ENCODE data around the gene MELTF. TPM values are rescaled to one million over a fixed set of nuclear protein-coding genes. Genes with fewer than 3 reads are reported as not detected.
A peak's percentile ranks its signal among the peaks of the same experiment; 100 is the strongest.

Gene MELTF
- total and polyA plus RNA-seq, 9 of the 15 experiments (the other 6 are each of a cell fraction or from before 2014, with no cell fraction given), result 0.35 to 10.5 (median 4.5) TPM

GRCh38 chr3:196969660-196970546 lies 59.7 kb downstream of the MELTF start (continued):
- TF ChIP-seq, protein P1, sequence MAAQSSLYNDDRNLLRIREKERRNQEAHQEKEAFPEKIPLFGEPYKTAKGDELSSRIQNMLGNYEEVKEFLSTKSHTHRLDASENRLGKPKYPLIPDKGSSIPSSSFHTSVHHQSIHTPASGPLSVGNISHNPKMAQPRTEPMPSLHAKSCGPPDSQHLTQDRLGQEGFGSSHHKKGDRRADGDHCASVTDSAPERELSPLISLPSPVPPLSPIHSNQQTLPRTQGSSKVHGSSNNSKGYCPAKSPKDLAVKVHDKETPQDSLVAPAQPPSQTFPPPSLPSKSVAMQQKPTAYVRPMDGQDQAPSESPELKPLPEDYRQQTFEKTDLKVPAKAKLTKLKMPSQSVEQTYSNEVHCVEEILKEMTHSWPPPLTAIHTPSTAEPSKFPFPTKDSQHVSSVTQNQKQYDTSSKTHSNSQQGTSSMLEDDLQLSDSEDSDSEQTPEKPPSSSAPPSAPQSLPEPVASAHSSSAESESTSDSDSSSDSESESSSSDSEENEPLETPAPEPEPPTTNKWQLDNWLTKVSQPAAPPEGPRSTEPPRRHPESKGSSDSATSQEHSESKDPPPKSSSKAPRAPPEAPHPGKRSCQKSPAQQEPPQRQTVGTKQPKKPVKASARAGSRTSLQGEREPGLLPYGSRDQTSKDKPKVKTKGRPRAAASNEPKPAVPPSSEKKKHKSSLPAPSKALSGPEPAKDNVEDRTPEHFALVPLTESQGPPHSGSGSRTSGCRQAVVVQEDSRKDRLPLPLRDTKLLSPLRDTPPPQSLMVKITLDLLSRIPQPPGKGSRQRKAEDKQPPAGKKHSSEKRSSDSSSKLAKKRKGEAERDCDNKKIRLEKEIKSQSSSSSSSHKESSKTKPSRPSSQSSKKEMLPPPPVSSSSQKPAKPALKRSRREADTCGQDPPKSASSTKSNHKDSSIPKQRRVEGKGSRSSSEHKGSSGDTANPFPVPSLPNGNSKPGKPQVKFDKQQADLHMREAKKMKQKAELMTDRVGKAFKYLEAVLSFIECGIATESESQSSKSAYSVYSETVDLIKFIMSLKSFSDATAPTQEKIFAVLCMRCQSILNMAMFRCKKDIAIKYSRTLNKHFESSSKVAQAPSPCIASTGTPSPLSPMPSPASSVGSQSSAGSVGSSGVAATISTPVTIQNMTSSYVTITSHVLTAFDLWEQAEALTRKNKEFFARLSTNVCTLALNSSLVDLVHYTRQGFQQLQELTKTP (IDR thresholded peaks at IDR 0.05; ENCODE audit: low read depth in 1 of 2, partially characterized antibody in 2 of 2), result no peak
- TF ChIP-seq CBX8 (IDR thresholded peaks at IDR 0.05; ENCODE audit: borderline replicate concordance, extremely low read depth, low read depth, low read length, poor library complexity, severe bottlenecking), result no peak
- TF ChIP-seq, protein P2, sequence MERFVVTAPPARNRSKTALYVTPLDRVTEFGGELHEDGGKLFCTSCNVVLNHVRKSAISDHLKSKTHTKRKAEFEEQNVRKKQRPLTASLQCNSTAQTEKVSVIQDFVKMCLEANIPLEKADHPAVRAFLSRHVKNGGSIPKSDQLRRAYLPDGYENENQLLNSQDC (CRISPR knock-in tag; IDR thresholded peaks at IDR 0.05), result no peak
- peak; percentile 98 for TF ChIP-seq L3MBTL2 (IDR thresholded peaks at IDR 0.05)
- no peak for TF ChIP-seq FOXJ2 (tag; IDR thresholded peaks at IDR 0.05)
- TF ChIP-seq, protein P3, sequence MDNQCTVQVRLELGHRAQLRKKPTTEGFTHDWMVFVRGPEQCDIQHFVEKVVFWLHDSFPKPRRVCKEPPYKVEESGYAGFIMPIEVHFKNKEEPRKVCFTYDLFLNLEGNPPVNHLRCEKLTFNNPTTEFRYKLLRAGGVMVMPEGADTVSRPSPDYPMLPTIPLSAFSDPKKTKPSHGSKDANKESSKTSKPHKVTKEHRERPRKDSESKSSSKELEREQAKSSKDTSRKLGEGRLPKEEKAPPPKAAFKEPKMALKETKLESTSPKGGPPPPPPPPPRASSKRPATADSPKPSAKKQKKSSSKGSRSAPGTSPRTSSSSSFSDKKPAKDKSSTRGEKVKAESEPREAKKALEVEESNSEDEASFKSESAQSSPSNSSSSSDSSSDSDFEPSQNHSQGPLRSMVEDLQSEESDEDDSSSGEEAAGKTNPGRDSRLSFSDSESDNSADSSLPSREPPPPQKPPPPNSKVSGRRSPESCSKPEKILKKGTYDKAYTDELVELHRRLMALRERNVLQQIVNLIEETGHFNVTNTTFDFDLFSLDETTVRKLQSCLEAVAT (IDR thresholded peaks at IDR 0.05), result no peak
- no peak for TF ChIP-seq SMARCB1 (IDR thresholded peaks at IDR 0.05; ENCODE audit: insufficient read length, low read depth)
- TF ChIP-seq XRCC4 (IDR thresholded peaks at IDR 0.05; ENCODE audit: extremely low read depth, insufficient read depth, insufficient read length), result no peak
- no peak for TF ChIP-seq TAF7 (tag; IDR thresholded peaks at IDR 0.05)
- peak; percentile 57 to 97 (median 76) for TF ChIP-seq CTCF (IDR thresholded peaks at IDR 0.05 in 2 of 3, conservative IDR thresholded peaks at IDR 0.05 in 1 of 3; ENCODE audit: insufficient read depth in 2 of 3, low read depth in 1 of 3, low read length in 3 of 3)
- TF ChIP-seq SNIP1 (IDR thresholded peaks at IDR 0.05; ENCODE audit: low read depth), result no peak
- no peak for TF ChIP-seq JUND (IDR thresholded peaks at IDR 0.05; ENCODE audit: borderline replicate concordance, low read depth, low read length)
- no peak; the same call in 2 of the 3 replicates for TF ChIP-seq JUND (tag; IDR thresholded peaks at IDR 0.05; ENCODE audit: borderline replicate concordance, low read depth, low read length)
- no peak for TF ChIP-seq NBN (IDR thresholded peaks at IDR 0.05; ENCODE audit: low read depth)
- no peak for TF ChIP-seq LCOR (CRISPR knock-in tag; IDR thresholded peaks at IDR 0.05)
- no peak for TF ChIP-seq ZNF354B (CRISPR knock-in tag; IDR thresholded peaks at IDR 0.05)

Data from K562 (cell line).